Ishikawa (cell line): ENCODE measurements around the gene TRIM67.

Source experiments
- CEBPB ChIP-seq: IDR thresholded peaks from 2 replicates; pipeline ENCODE4 v1.6.1; 2012
- CREB1 ChIP-seq: IDR thresholded peaks from 2 replicates; pipeline ENCODE4 v1.6.1; 2012; ENCODE audit warnings: low read depth
- EGR1 ChIP-seq: IDR thresholded peaks from 2 replicates; pipeline ENCODE4 v1.6.1; 2012
- EP300 ChIP-seq: IDR thresholded peaks from 2 replicates; pipeline ENCODE4 v1.6.1; 2012; ENCODE audit warnings: borderline replicate concordance
- FOXM1 ChIP-seq: IDR thresholded peaks from 2 replicates; pipeline ENCODE4 v1.6.1; 2012; ENCODE audit warnings: low read depth, borderline replicate concordance
- MAX ChIP-seq: IDR thresholded peaks from 2 replicates; pipeline ENCODE4 v1.6.1; 2012
- NFIC ChIP-seq: IDR thresholded peaks from 2 replicates; pipeline ENCODE4 v1.6.1; 2012
- RAD21 ChIP-seq: IDR thresholded peaks from 2 replicates; pipeline ENCODE4 v1.6.1; 2012; ENCODE audit warnings: low read depth
- REST ChIP-seq: IDR thresholded peaks from 2 replicates; pipeline ENCODE4 v1.6.1; 2012; ENCODE audit warnings: low read depth, mild to moderate bottlenecking
- TAF1 ChIP-seq: IDR thresholded peaks from 2 replicates; pipeline ENCODE4 v1.6.1; 2012; ENCODE audit warnings: low read depth, mild to moderate bottlenecking
- TCF12 ChIP-seq: IDR thresholded peaks from 2 replicates; pipeline ENCODE4 v1.6.1; 2012; ENCODE audit warnings: low read depth
- TEAD4 ChIP-seq: IDR thresholded peaks from 2 replicates; pipeline ENCODE4 v1.6.1; 2012
- USF1 ChIP-seq: IDR thresholded peaks from 2 replicates; pipeline ENCODE4 v1.6.1; 2012
- YY1 ChIP-seq: IDR thresholded peaks from 2 replicates; pipeline ENCODE4 v1.6.1; 2012; ENCODE audit warnings: low read depth
- ZBTB7A ChIP-seq: IDR thresholded peaks from 2 replicates; pipeline ENCODE4 v1.6.1; 2012; ENCODE audit warnings: low read depth

The TRIM67 gene

GRCh38 chr1:231232870-231233734 lies 71.2 kb downstream of the TRIM67 start:
- TF ChIP-seq RAD21, result no peak
- no peak for TF ChIP-seq TCF12
- TF ChIP-seq FOXM1, result no peak

GRCh38 chr1:231233735-231234417 lies 72.0 kb downstream of the TRIM67 start:
- no peak for TF ChIP-seq TAF1
- no peak for TF ChIP-seq USF1
- TF ChIP-seq TCF12, result no peak
- TF ChIP-seq ZBTB7A, result no peak
- TF ChIP-seq EGR1, result no peak
- TF ChIP-seq NFIC, result no peak
- TF ChIP-seq TEAD4, result no peak
- no peak for TF ChIP-seq EP300
- TF ChIP-seq FOXM1, result no peak
- no peak for TF ChIP-seq CREB1
- no peak for TF ChIP-seq MAX
- TF ChIP-seq REST, result no peak
- TF ChIP-seq CEBPB, result no peak
- TF ChIP-seq RAD21, result no peak
- no peak for TF ChIP-seq YY1

- no peak for TF ChIP-seq TEAD4
- TF ChIP-seq TCF12, result no peak
- TF ChIP-seq CEBPB, result no peak
- no peak for TF ChIP-seq NFIC
- TF ChIP-seq TAF1, result no peak
- no peak for TF ChIP-seq USF1
- no peak for TF ChIP-seq CREB1
These were observed 72.6 kb downstream of the TRIM67 start for GRCh38 chr1:231234506-231234905.

GRCh38 chr1:231235526-231236207 lies 73.8 kb downstream of the TRIM67 start:
- no peak for TF ChIP-seq TEAD4
- no peak for TF ChIP-seq FOXM1
- no peak for TF ChIP-seq REST

- no peak for TF ChIP-seq RAD21
- TF ChIP-seq EGR1, result no peak
- TF ChIP-seq TCF12, result no peak
- TF ChIP-seq YY1, result no peak
- TF ChIP-seq NFIC, result no peak
- TF ChIP-seq REST, result no peak
- no peak for TF ChIP-seq ZBTB7A
- TF ChIP-seq USF1, result no peak
- TF ChIP-seq CEBPB, result no peak
- no peak for TF ChIP-seq MAX
- TF ChIP-seq CREB1, result no peak
- no peak for TF ChIP-seq TAF1
- no peak for TF ChIP-seq TEAD4
- TF ChIP-seq FOXM1, result no peak
- TF ChIP-seq EP300, result no peak
These were observed 74.3 kb downstream of the TRIM67 start for GRCh38 chr1:231236208-231236591.
